GM19025 (cell line): ENCODE measurements around the gene SLC30A4.

Experiments
- ATAC-seq: cut with Tn5 transposase; IDR thresholded peaks from one replicate; pipeline ENCODE4 v1.9.1; 2021; ENCODE audit warnings: mild to moderate bottlenecking, low read depth, moderate library complexity; ENCODE audit not compliant: unreplicated experiment

Gene SLC30A4

GRCh38 chr15:45456212-45457106 is 66.1 kb downstream of the SLC30A4 start:
- ATAC-seq = no peak

- peak; percentile 67 for ATAC-seq
These were observed 67.7 kb downstream of the SLC30A4 start for GRCh38 chr15:45454814-45455213.

- ATAC-seq = no peak
These were observed 71.3 kb downstream of the SLC30A4 start for GRCh38 chr15:45451265-45451664.

- ATAC-seq = no peak
These were observed 72.4 kb downstream of the SLC30A4 start for GRCh38 chr15:45449916-45450867.

- no peak for ATAC-seq
These were observed 73.2 kb downstream of the SLC30A4 start for GRCh38 chr15:45449395-45449794.

GRCh38 chr15:45448066-45448915 is 74.3 kb downstream of the SLC30A4 start:
- no peak for ATAC-seq

- ATAC-seq = no peak
These were observed 78.9 kb downstream of the SLC30A4 start for GRCh38 chr15:45443645-45444044.

- ATAC-seq = no peak
These were observed 79.9 kb downstream of the SLC30A4 start for GRCh38 chr15:45442507-45443135.

- no peak for ATAC-seq
These were observed 80.9 kb downstream of the SLC30A4 start for GRCh38 chr15:45441686-45442085.

GRCh38 chr15:45441036-45441435 is 81.5 kb downstream of the SLC30A4 start:
- ATAC-seq = no peak

- no peak for ATAC-seq
These were observed 82.9 kb downstream of the SLC30A4 start for GRCh38 chr15:45439521-45440260.

- no peak for ATAC-seq
These were observed 87.2 kb downstream of the SLC30A4 start for GRCh38 chr15:45435124-45435903.

GRCh38 chr15:45434078-45434567 is 88.4 kb downstream of the SLC30A4 start:
- ATAC-seq = no peak

- no peak for ATAC-seq
These were observed 91.0 kb downstream of the SLC30A4 start for GRCh38 chr15:45431511-45431910.

- ATAC-seq = no peak
These were observed 92.4 kb downstream of the SLC30A4 start for GRCh38 chr15:45429941-45430792.
